ENCODE data around the gene TMEM52. TPM values are rescaled to one million over a fixed set of nuclear protein-coding genes. Genes with fewer than 3 reads are reported as not detected.

The TMEM52 gene
- total RNA-seq, 1 donor from 2014 or later = 0.51 TPM

GRCh38 chr1:1926886-1927660, 8.0 kb upstream of the TMEM52 start:
- no peaks in the 10 kb centered on the region for H3K4me1 Mint-ChIP-seq
- H3K27ac Mint-ChIP-seq = no peak overlapping the region
- TF ChIP-seq CTCF (IDR thresholded peaks at IDR 0.05) = no peak
- ATAC-seq (ENCODE audit: low read depth) (no peak), DNase-seq (no peak)
- intact Hi-C loops (cut with micrococcal nuclease) = no loop called here
- POLR2A ChIA-PET = interaction anchor here (0.6 kb wide), 1 partner anchor 32 kb away, joined by 5 read pairs; no protein-coding TSS in a partner anchor
- H3K36me3 Mint-ChIP-seq (ENCODE audit: low read depth) = no peaks in the 10 kb centered on the region
- H3K27me3 Mint-ChIP-seq = peaks cover 7% of the 10 kb centered on the region
- CTCF ChIA-PET = no interaction called here
- H3K9me3 Mint-ChIP-seq = no peaks in the 10 kb centered on the region
- H3K4me3 Mint-ChIP-seq = no peak overlapping the region

GRCh38 chr1:1926346-1926811, 7.3 kb upstream of the TMEM52 start:
- Mint-ChIP-seq H3K4me3 (no peak overlapping the region), H3K27ac (no peak overlapping the region), H3K4me1 (no peaks in the 10 kb centered on the region), H3K36me3 (ENCODE audit: low read depth) (no peaks in the 10 kb centered on the region), H3K9me3 (no peaks in the 10 kb centered on the region), H3K27me3 (peaks cover 7% of the 10 kb centered on the region)
- no peak for DNase-seq
- intact Hi-C loops (cut with micrococcal nuclease) = no loop called here
- no peak for TF ChIP-seq CTCF (IDR thresholded peaks at IDR 0.05)
- ChIA-PET POLR2A (interaction anchor here (0.6 kb wide), 1 partner anchor 32 kb away, joined by 5 read pairs; no protein-coding TSS in a partner anchor), CTCF (no interaction called here)
- no peak for ATAC-seq (ENCODE audit: low read depth)

- Mint-ChIP-seq H3K36me3 (ENCODE audit: low read depth) (no peaks in the 10 kb centered on the region), H3K27ac (no peak overlapping the region), H3K4me1 (no peaks in the 10 kb centered on the region), H3K27me3 (peaks cover 7% of the 10 kb centered on the region), H3K9me3 (no peaks in the 10 kb centered on the region), H3K4me3 (no peak overlapping the region)
- DNase-seq (no peak), ATAC-seq (ENCODE audit: low read depth) (no peak)
- CTCF ChIA-PET = no interaction called here
- intact Hi-C loops (cut with micrococcal nuclease) = no loop called here
- TF ChIP-seq CTCF (IDR thresholded peaks at IDR 0.05) = no peak
- POLR2A ChIA-PET = interaction anchor here (0.5 kb wide), 1 partner anchor 17 kb away, joined by 3 read pairs; no protein-coding TSS in a partner anchor
Observed at GRCh38 chr1:1925437-1926345, 6.6 kb upstream of the TMEM52 start.

GRCh38 chr1:1924849-1925248, 5.8 kb upstream of the TMEM52 start:
- Mint-ChIP-seq H3K36me3 (ENCODE audit: low read depth) (no peaks in the 10 kb centered on the region), H3K27ac (no peak overlapping the region), H3K9me3 (no peaks in the 10 kb centered on the region), H3K4me3 (no peak overlapping the region), H3K4me1 (no peaks in the 10 kb centered on the region), H3K27me3 (peaks cover 7% of the 10 kb centered on the region)
- ATAC-seq (ENCODE audit: low read depth) = no peak
- no peak for TF ChIP-seq CTCF (IDR thresholded peaks at IDR 0.05)
- intact Hi-C loops (cut with micrococcal nuclease) = no loop called here
- POLR2A ChIA-PET = no interaction called here
- CTCF ChIA-PET = no interaction called here
- no peak for DNase-seq

- DNase-seq (no peak), ATAC-seq (ENCODE audit: low read depth) (no peak)
- intact Hi-C loops (cut with micrococcal nuclease) = no loop called here
- H3K27me3 Mint-ChIP-seq = peaks cover 7% of the 10 kb centered on the region
- no peaks in the 10 kb centered on the region for H3K4me1 Mint-ChIP-seq
- H3K9me3 Mint-ChIP-seq = no peaks in the 10 kb centered on the region
- H3K4me3 Mint-ChIP-seq = no peak overlapping the region
- no peak for TF ChIP-seq CTCF (IDR thresholded peaks at IDR 0.05)
- H3K27ac Mint-ChIP-seq = no peak overlapping the region
- POLR2A ChIA-PET = no interaction called here
- CTCF ChIA-PET = no interaction called here
- H3K36me3 Mint-ChIP-seq (ENCODE audit: low read depth) = no peaks in the 10 kb centered on the region
Observed at GRCh38 chr1:1924386-1924785, 5.3 kb upstream of the TMEM52 start.

All from activated B cell treated with CpG ODN at 0.5 μM for 24 hours (primary cell).